ENCODE measurements around the gene BABAM2. TPM values are rescaled to one million over a fixed set of nuclear protein-coding genes. Genes with fewer than 3 reads are reported as not detected.

The BABAM2 gene
- total RNA-seq, 1 experiment from 2014 or later, result 57.6 TPM

GRCh38 chr2:28158791-28159190, 268.3 kb downstream of the BABAM2 start:
- BruUV-seq (replicated peaks), result no TSS peak
- peaks cover 29% of the 10 kb centered on the region for H3K4me1 Mint-ChIP-seq (ENCODE audit: insufficient read depth, unreplicated experiment)

GRCh38 chr2:28160986-28161425, 270.5 kb downstream of the BABAM2 start:
- ChIA-PET POLR2A (interaction anchor here (0.8 to 3.7 kb wide), 20 partner anchors 8 to 455 kb away, joined by 3 to 24 read pairs (median 5); partner anchors contain the start of gene FOSL2), CTCF (no interaction called here)
- Mint-ChIP-seq H3K27ac (ENCODE audit: low read depth, unreplicated experiment) (peak overlapping the region; percentile 89), H3K9me3 (ENCODE audit: unreplicated experiment) (peaks cover 4% of the 10 kb centered on the region), H3K4me3 (ENCODE audit: unreplicated experiment) (no peak overlapping the region), H3K4me1 (ENCODE audit: insufficient read depth, unreplicated experiment) (peaks cover 45% of the 10 kb centered on the region), H3K27me3 (ENCODE audit: insufficient read depth, unreplicated experiment) (no peaks in the 10 kb centered on the region), H3K36me3 (ENCODE audit: insufficient read depth, unreplicated experiment) (peaks cover 17% of the 10 kb centered on the region)
- no TSS peak for BruUV-seq (replicated peaks)
- no peak for TF ChIP-seq CTCF (IDR thresholded peaks at IDR 0.05; ENCODE audit: unreplicated experiment)
- DNase-seq (ENCODE audit: unreplicated experiment), result peak; percentile 82
- intact Hi-C loops (cut with micrococcal nuclease), result loop anchor here (2.0 kb wide), 1 partner anchor 230 kb away; no protein-coding TSS in a partner anchor

More at GRCh38 chr2:28158791-28159190, 268.3 kb downstream of the BABAM2 start:
- ChIA-PET POLR2A (interaction anchor here (0.8 to 1.8 kb wide), 6 partner anchors 11 to 455 kb away, joined by 3 to 5 read pairs (median 3); no protein-coding TSS in a partner anchor), CTCF (interaction anchor here (0.6 to 1.1 kb wide), 3 partner anchors 11 to 459 kb away, joined by 3 to 5 read pairs (median 3); no protein-coding TSS in a partner anchor)
- H3K9me3 Mint-ChIP-seq (ENCODE audit: unreplicated experiment), result peaks cover 8% of the 10 kb centered on the region
- H3K27ac Mint-ChIP-seq (ENCODE audit: low read depth, unreplicated experiment), result no peak overlapping the region
- intact Hi-C loops (cut with micrococcal nuclease), result no loop called here
- no peak for DNase-seq (ENCODE audit: unreplicated experiment)
- H3K36me3 Mint-ChIP-seq (ENCODE audit: insufficient read depth, unreplicated experiment), result peaks cover 17% of the 10 kb centered on the region
- no peaks in the 10 kb centered on the region for H3K27me3 Mint-ChIP-seq (ENCODE audit: insufficient read depth, unreplicated experiment)
- no peak overlapping the region for H3K4me3 Mint-ChIP-seq (ENCODE audit: unreplicated experiment)
- no peak for TF ChIP-seq CTCF (IDR thresholded peaks at IDR 0.05; ENCODE audit: unreplicated experiment)

- peak; percentile 89 for DNase-seq (ENCODE audit: unreplicated experiment)
- TSS peak; percentile 17 for BruUV-seq (replicated peaks)
- Mint-ChIP-seq H3K27me3 (ENCODE audit: insufficient read depth, unreplicated experiment) (no peaks in the 10 kb centered on the region), H3K4me3 (ENCODE audit: unreplicated experiment) (no peak overlapping the region), H3K4me1 (ENCODE audit: insufficient read depth, unreplicated experiment) (peaks cover 47% of the 10 kb centered on the region), H3K36me3 (ENCODE audit: insufficient read depth, unreplicated experiment) (peaks cover 17% of the 10 kb centered on the region), H3K27ac (ENCODE audit: low read depth, unreplicated experiment) (peak overlapping the region; percentile 89), H3K9me3 (ENCODE audit: unreplicated experiment) (no peaks in the 10 kb centered on the region)
- TF ChIP-seq CTCF (IDR thresholded peaks at IDR 0.05; ENCODE audit: unreplicated experiment), result no peak
- CTCF ChIA-PET, result no interaction called here
- POLR2A ChIA-PET, result interaction anchor here (0.6 to 3.7 kb wide), 23 partner anchors 9 to 409 kb away, joined by 3 to 24 read pairs (median 4); partner anchors contain the start of gene FOSL2
- intact Hi-C loops (cut with micrococcal nuclease), result loop anchor here (2.0 kb wide), 1 partner anchor 229 kb away; no protein-coding TSS in a partner anchor
Observed at GRCh38 chr2:28161466-28161865, 270.9 kb downstream of the BABAM2 start.

- Mint-ChIP-seq H3K27ac (ENCODE audit: low read depth, unreplicated experiment) (no peak overlapping the region), H3K9me3 (ENCODE audit: unreplicated experiment) (no peaks in the 10 kb centered on the region)
- CTCF ChIA-PET, result interaction anchor here (0.6 to 1.4 kb wide), 3 partner anchors 30 to 480 kb away, joined by 3 to 4 read pairs (median 3); no protein-coding TSS in a partner anchor
Observed at GRCh38 chr2:28162564-28162963, 272.0 kb downstream of the BABAM2 start.

More at GRCh38 chr2:28162564-28162963, 272.0 kb downstream of the BABAM2 start:
- no peak for DNase-seq (ENCODE audit: unreplicated experiment)
- POLR2A ChIA-PET, result interaction anchor here (0.6 to 3.7 kb wide), 18 partner anchors 8 to 464 kb away, joined by 3 to 24 read pairs (median 6); partner anchors contain the start of gene FOSL2
- intact Hi-C loops (cut with micrococcal nuclease), result no loop called here
- H3K27me3 Mint-ChIP-seq (ENCODE audit: insufficient read depth, unreplicated experiment), result no peaks in the 10 kb centered on the region
- no peak for TF ChIP-seq CTCF (IDR thresholded peaks at IDR 0.05; ENCODE audit: unreplicated experiment)
- H3K4me1 Mint-ChIP-seq (ENCODE audit: insufficient read depth, unreplicated experiment), result peaks cover 54% of the 10 kb centered on the region
- peaks cover 17% of the 10 kb centered on the region for H3K36me3 Mint-ChIP-seq (ENCODE audit: insufficient read depth, unreplicated experiment)
- no peak overlapping the region for H3K4me3 Mint-ChIP-seq (ENCODE audit: unreplicated experiment)
- no TSS peak for BruUV-seq (replicated peaks)

Data from MCF 10A (cell line).